ENCODE data around the gene ADGRG2.
A peak's percentile ranks its signal among the peaks of the same experiment; 100 is the strongest.
"Not testable (repeated sequence)": the region's sequence is repeated elsewhere in the genome, so short reads cannot be mapped to it uniquely, and the experiment has no call there.

The ADGRG2 gene

DNA sequence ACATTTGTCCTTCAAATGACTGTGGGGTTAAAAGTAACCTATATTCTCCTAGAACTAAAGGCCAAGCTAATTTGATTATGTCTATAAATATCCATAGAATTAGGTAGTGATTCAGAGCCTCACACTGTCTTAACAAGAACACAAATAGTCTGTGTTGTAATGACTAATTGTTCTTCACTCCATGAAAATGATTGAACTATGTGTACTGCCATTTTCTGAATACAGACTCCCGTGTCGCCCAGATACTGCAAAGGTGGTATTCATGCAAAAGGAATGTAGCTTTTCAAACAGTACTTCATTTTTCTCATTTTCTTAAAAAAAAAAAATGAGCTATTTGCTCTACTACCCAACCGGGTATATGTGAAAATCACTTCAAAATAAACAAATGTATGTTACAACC, 127.0 kb downstream of the ADGRG2 start:
- DNase-seq: no peak

DNA sequence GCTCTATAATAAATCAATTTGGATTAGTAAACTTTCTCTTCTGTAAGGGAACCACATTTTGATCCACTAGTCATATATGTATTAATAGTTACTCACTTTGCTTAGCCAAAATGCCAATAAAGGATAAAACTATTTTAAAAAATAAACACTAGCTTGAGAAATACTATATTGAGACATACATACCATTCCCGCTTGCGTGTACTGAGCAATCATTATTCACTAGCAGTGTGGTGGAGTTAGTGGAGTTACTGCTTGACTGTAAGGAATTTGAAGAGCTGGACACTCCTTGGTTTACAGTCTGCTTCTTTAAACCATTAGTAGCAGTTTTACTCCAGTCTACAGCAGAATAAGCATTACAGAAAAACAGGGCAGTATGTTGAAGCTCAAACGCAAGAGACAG, 127.6 kb downstream of the ADGRG2 start:
- DNase-seq: no peak

DNA sequence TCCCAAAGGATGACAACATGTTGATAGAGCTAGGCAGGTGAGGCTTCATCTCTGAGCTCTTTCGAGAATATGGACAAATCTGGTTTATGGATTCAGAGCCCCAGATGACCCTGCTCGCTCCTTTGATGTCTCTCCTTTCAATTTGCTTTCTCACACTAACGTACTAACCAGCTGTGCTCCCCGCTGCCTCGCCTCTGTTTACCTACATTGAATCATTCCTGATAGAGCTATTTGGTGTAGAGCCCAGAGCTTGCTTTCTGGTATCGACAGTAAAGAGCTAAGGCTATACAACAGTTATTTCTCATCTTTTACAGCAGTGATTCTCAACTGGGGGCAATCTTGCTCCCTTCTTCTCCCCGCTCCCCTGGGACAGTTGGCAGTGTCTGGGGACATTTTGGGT, 129.4 kb downstream of the ADGRG2 start:
- DNase-seq: no peak

DNA sequence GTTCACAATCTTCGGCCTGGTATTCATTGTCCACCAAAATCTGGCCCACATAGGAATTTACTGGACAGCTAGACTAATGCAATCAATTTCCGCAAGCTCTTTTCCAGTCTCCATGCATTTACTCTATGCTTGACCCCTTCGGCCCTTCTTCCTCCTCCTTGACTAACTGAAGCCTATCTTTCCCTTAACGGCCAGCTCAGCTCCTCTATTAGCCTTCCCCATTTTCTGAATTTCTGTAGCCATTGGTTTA, 137.2 kb downstream of the ADGRG2 start:
- no peak for DNase-seq

DNA sequence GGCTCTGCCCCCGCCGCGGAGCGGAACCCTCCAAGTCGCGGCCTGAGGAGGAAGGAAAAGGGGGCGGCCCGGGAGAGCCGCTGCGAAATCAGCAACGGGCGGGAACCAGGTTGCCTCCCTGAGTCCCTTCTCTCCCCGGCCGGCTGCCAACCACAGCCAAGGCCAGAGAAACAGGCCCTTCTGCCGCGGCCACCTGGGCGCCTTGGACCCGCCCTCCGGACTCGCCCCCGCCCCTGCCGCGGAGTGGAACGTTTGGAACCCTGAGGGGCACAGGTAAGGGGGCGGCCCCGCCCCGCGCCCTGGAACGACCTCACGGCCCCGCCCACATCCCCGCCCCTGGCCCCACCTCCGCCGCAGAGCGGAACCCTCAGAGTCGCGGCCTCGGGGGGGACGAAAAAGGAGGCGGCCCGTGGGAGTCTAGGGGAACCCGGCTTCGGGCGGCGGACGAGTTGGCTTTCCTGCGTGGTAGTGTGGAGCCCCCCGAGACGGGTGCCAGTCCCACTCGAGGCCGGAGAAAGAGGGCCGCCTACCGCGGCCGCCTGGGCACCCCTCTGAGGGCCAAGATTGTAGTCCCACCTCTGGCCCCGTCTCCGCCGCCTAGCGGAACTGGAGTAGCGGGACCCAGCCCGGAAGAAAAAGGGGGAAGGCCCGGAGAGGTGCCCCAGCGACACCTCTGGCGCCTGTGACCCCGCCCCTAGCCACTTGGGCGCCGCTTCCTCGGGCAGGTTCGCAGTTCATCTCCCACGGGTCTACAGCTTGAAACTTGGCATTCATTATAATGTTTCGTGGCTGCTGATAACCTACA, 137.7 kb downstream of the ADGRG2 start:
- DNase-seq: peak; percentile 89

DNA sequence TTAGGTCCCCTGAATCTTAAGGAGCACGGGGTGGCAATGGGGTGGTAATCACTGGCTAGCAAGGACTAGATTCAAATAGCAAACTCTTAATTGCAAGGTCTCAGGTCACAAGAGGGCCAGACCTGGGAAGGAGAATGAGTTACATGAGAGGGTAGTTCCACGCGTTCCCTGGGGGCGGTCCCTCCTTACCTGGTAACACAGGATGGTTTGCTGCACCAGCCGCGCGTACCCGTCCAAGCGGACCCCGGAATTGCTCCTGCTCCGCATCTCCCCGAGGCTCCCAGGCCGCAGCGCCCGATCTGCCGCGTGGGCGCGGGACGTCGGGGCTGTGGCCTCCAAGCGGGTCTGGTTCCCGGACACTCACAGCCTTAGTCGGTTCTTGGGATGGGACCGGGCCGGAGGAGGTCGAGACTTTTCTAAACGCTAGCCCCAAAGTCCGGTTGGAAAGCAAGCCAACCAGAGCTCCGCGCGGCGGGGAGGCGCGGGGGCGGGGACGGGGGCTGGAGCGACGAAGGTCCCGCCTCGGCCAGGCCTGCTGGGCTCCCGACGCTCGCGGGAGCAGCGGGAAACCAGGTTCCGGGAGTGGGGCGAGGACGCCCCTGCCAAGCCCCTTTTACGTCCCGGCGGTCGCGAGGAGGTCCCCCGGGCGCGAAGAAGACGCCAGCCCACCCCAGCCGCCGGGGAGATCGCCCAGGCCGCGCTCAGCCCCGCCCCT, 138.4 kb downstream of the ADGRG2 start, which contains the start of gene PHKA2:
PHKA2 (minus strand) TSS at position 449 of the 715 bp plus-strand sequence; CDS start at position 267, 182 bp downstream.
- DNase-seq: no peak

DNA sequence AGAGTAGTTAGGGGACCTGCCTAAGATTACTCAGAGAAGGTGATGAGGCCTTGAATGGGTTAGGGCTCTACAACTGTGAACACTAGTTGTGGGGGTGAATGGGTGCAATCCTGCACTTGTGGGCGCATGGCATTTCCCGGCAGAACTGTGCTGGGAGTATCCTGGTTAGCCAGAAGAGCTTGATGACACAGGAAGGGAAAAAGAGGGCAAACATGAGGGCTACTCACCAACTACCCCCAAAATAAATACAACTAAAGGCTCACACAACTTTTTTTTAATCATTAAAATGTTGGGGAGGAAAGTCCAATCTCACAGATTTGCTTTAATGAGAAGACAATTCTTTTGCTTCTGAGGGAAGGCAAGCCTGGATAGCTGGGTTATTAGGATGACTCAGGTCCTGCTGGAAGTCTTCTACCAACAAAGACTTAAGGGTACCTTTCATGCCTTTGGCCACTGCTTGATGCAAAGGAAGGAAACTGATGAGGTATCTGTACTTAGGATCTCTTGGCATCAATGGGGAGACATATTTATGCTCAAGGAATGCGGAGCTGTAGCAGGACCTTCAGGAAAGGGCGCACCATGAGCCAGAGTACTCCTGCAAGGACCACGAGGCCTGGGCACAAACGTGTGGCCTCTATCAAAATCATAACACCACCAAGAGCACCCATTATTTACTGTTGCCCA, 141.0 kb downstream of the ADGRG2 start:
- DNase-seq: no peak

DNA sequence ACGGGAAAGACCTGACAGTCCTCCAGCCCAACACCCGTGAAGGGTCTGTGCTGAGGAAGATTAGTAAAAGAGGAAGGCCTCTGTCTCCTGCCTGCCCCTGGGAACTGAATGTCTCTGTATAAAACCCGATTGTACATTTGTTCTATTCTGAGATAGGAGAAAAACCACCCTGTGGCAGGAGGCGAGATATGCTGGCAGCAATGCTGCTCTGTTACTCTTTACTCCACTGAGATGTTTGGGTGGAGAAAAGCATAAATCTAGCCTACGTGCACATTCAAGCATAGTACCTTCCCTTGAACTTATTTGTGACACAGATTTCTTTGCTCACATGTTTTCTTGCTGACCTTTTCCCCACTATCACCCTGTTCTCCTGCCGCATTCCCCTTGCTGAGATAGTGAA, 142.0 kb downstream of the ADGRG2 start:
- not testable (repeated sequence) for DNase-seq

DNA sequence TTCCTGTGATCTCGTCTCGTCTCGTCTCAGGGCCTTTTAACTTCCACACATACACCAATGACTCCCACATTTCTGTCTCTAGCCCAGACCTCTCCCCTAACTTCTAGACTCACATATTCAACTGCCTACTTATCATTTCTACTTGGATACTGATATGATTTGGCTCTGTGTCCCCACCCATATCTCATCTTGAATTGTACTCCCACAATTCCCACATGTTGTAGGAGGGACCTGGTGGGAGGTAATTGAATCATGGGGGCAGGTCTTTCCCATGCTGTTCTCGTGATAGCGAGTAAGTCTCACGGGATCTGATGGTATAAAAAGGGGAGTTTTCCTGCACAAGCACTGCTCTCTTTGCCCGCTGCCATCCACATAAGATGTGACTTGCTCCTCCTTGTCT, 147.3 kb downstream of the ADGRG2 start:
- no peak for DNase-seq

DNA sequence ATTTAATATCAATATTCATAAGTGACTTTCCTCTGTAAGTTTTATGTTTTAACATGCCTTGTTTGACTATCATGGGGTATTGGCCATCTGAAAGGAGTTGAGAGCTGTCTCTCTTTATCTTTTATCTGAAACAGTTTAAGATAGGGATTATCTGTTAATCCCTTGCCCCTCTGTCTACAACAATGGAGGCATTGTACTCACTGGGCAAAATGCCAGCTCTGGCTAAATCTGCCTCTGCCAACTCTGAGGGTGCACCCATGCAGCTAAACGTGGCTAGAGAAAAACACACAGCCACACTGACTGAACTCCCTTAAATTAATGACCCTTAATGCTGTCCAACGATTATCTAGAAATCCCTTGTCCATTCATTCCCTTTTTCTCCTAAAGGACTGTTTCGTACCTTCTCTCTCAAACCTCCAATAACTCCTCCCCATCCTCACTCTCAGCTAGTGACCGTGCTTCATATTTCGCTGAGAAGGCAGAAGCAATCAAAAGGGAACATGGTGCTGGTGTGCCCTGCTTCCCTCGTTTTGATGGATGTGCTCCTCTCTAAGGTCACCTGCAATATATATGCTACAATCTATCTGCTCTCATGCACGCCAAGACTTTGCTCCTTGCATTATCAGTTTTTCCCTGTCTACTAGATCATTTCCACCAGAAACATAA, 148.6 kb downstream of the ADGRG2 start:
- no peak for DNase-seq

DNA sequence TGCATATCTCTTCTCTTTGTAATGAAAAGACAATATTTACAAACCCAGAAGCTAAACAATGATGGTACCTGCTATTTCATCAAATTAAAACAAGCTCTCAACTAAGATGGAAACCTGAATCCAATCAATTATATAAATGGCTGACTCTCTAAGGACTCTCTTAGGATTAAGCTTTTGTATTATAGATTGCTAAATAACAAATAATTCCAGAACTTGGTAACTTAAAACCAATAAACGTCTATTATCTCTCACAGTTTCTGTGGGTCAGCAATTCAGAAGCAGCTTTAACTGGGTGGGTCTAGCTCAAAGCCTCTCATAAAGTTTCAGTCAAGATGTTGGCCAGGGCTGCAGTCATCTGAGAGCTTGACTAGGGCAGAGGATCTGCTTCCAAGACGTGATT, 150.8 kb downstream of the ADGRG2 start:
- DNase-seq: no peak

DNA sequence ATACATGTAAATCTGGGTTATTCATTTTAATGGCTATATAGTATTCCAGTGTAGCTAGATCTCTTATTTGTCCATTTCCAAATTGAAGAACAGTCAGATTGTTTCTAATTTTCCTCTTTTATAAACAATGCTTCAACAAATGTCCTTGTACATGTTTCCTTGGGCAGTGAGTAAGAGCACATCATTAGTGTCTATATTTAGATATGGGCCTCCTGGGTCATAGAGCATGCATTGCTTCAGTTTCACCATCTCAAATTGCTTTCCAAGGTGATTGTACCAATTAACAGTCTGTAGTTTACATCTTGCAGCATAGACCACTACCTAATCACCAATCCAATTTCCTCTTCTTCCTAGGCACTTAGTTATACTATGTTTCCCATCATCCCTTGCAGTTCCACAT, 151.8 kb downstream of the ADGRG2 start:
- DNase-seq: no peak

DNA sequence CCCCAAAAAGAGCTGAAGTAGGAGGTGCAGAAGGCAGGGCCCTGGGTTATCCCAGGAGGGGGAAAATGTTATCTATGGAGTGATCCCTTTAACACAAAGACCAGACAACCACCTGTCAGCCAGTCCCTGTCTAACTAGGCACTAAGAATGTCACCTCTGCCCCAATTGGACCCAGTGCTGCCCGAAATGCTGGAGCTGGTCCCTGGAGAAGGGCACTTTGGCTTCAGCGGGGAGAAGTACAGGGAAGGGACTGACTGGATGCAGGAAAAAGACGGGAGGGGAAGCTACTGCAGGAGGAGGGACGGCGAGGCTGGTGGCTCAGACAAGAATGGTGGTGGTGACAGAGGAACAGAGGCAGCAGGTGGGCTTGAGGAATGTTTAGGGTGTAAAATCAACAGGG, 155.6 kb downstream of the ADGRG2 start:
- no peak for DNase-seq

DNA sequence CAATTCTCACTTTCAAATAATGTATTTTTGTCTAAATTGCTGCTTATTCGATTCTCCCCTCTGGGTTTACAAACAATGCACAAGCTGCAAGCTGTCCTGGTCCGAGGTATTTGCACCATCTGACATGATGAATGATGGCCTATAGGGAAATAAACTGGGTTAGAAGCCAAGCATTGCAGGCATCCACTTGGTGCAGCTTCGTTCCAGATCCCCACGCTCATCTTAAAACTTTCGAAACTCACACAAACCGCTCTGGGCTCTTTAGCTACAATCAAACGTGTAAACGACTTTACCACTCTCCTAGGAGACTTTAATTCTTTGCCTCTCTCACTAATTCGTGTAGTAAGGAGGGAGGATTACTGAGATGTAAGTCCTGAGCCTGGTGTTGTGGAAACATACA, 157.4 kb downstream of the ADGRG2 start:
- DNase-seq: no peak

DNA sequence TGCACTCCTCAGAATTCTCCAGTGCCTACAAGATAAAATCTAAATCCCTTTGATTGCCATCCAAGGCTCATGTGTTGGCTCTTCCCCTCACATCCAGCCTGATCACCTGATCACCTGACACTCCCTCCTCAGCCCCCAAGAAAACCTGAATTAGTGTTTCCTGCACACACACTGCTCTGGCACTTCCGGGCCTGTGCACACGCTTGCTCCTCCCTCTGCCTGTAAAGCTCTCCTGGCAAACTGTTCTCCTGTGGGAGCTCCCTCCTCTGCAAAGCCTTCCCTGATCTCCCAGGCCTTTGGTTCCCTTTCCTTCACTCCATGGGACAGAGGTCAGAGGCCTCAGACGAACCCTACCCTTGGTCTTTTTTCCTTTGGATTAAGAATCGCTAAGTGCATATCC, 158.2 kb downstream of the ADGRG2 start:
- no peak for DNase-seq

DNA sequence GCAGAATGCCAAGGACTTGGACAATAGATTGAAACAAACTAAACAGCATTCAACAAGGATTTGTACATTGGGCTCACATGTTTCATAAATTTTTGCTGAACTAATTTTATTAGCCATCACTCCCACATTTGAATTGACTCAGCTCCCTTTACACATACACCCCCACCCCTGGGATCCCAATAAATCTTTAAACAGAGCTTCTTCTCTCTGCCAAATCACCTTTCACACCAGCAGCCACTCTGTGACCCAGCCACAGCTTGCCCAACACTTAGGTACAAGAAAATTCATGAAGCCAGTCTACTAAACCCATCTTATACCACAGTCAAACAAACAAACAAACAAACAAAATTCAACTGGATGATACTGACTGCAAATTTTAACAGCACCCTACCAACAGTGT, 159.9 kb downstream of the ADGRG2 start:
- DNase-seq: no peak

DNA sequence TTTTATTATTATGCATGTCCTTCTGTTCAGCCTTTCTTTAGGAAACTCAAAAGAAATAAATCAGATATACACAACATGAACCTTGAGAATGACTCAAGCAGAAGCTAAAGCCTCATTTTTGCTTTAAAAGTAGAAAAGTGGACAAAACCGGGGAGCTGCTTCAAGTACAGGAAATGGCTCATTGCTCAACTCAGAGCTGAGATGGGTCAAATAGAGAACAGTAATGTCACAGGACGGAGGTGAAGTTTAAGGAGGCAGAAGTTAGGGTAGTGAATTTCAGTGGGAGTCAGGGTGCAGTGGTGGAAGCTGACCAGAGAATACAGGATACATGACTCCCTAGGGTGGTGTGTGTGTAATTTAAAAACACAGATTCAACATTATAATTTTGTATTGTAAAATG, 160.6 kb downstream of the ADGRG2 start:
- no peak for DNase-seq

DNA sequence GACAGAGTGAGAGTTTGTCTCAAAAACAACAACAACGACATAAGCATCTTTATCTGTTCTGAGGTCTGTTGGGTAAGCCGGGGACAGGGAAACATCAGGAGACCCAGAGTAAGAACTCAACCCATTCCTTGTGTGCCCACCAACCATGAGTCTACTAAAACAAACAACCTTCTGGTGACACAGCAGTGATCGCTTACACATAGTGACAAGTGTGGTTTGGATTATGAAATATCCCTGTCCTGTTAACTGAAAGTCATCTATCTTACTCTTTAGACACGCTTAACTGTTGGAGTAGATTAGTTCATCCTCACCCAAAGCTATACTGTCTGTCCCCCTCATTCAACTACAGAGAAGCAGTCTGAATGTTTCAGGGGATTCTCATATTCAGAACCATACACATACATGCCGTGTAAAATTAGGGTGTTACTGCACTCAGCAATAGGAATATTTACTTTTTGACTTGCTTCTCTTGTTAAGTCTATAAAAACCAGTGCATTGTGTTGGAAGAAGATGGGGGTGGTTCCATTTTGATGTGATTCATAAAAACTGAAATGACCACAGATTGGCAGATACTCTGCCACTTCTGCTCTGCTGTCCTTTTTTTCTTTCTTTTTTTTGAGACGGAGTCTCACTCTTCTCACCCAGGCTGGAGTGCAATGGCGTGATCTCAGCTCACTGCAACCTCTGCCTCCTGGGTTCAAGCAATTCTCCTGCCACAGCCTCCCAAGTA, 165.8 kb downstream of the ADGRG2 start:
- no peak for DNase-seq

DNA sequence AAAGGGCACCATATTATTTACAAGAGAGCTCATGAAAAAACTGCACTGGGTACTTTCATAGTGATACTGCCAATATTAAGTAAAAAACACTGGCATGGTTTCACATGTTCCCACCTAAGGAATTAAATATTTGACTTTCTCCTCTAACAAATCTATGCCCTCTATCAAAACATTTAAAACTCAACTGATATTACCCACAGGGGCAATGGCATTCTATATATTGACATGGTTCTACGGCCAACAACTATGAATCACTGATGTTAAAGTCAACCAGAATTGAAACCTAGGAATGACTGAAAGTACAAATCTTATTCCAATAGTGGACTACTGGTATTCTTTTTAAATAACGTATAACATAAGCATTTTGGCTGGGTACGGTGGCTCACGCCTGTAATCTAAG, 166.6 kb downstream of the ADGRG2 start:
- DNase-seq: no peak

DNA sequence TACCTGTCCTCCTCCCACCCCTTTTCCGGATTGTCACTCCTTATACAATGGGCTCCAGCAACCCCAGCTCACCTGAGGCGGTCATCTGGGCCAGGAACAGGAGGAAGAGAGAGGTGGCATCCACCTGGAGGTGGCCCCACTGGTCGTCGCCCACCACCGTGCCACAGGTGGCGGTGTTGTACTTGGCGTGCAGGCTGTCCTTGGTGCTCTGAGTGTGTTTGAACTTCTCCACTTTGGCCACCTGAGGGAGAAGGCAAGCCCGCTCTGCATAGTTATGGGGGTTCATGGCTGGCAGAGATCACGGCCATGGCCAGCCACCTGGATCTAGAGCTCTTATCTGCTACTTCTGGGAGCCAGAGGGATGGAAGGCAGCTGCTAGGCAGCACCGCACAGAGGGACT, 171.2 kb downstream of the ADGRG2 start:
- DNase-seq: no peak

DNA sequence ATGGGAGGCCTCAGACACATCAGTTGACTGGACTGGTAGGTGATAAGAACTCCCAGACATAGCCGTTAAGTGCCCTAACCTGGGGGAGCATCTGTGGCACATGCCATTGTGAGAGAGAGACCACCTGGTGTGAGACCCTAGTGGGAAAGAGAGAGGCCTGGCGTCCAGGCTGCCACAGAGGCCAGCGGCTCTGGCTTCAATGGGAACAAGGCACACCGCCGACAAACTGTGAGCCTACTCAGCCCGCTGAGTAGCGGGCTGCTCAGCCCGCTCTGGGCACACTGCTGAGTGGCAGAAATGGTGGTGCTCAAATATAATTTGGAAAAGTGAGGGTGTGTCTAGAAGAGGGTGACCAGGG, 172.3 kb downstream of the ADGRG2 start:
- DNase-seq: no peak

DNA sequence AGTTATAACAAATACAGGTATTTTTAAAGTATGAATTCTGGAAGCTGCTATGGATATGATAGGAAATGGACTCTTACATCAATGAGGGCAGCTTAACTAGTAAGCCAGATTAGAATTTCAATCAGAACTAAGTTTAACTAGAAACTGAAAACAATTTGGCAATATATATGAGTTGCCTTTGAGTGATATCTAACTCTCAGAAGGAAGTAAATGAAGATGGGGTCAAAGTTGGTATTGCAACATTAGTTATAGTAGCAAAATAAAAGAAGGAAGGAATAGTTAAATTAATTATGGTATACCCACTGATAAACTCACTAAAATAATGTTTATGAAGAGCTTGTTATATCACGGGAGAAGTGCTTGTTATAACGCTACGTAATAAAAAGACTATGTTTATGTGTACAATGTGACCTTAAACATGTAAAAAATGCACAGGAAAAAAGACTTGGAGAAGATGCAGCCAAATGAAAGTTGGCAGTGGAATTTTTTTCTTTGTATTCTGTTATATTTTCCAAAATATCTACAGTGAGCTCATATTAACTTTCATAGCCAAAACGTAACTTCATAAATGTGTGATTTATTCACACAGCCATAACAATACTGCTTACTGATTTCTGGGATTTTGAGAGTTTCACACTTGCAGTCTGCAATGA, 172.9 kb downstream of the ADGRG2 start:
- DNase-seq: no peak

DNA sequence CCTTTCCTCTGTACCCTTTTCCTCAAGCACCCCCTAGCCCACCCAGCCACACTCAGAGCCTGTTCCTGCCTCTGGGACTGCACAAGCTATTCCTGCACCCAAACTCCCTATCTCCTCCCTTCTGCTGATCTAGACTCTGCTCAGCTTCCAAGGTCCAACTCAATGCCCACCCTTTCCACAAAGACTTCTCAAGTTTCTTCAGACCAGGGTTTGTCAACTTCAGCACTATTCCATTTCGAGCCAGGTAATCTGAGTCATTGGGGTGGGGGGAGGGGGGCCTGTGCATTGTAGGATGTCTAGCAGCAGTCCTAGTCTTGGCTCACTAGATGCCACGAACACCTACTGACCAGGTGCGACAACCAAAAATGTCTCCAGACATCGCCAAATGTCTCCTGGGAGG, 175.7 kb downstream of the ADGRG2 start:
- no peak for DNase-seq

Data from CD4-positive, alpha-beta T cell treated with Interleukin-17A for 1 hour (primary cell).